GM19438 (cell line): ENCODE data around the gene FBRSL1.

ENCODE experiments used
- ATAC-seq: cut with Tn5 transposase; IDR thresholded peaks from one replicate; pipeline ENCODE4 v1.9.1; 2021; ENCODE audit warnings: low read depth; ENCODE audit not compliant: unreplicated experiment

FBRSL1 gene

GRCh38 chr12:132507656-132508490 lies 17.9 kb downstream of the FBRSL1 start:
- no peak for ATAC-seq

DNA sequence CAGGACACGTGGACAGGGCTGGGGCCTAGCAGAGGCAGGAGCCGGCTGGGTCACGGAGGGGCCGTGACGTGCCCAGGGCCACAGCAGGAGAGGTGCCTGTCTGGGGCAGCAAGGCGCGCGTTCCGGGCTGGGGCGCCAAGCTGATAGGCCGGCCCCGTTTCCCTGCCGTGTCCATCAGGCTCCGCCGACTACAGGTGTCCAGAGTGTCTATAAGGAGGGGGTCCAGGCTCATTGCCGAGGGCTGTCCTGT lies 18.5 kb downstream of the FBRSL1 start:
- no peak for ATAC-seq

DNA sequence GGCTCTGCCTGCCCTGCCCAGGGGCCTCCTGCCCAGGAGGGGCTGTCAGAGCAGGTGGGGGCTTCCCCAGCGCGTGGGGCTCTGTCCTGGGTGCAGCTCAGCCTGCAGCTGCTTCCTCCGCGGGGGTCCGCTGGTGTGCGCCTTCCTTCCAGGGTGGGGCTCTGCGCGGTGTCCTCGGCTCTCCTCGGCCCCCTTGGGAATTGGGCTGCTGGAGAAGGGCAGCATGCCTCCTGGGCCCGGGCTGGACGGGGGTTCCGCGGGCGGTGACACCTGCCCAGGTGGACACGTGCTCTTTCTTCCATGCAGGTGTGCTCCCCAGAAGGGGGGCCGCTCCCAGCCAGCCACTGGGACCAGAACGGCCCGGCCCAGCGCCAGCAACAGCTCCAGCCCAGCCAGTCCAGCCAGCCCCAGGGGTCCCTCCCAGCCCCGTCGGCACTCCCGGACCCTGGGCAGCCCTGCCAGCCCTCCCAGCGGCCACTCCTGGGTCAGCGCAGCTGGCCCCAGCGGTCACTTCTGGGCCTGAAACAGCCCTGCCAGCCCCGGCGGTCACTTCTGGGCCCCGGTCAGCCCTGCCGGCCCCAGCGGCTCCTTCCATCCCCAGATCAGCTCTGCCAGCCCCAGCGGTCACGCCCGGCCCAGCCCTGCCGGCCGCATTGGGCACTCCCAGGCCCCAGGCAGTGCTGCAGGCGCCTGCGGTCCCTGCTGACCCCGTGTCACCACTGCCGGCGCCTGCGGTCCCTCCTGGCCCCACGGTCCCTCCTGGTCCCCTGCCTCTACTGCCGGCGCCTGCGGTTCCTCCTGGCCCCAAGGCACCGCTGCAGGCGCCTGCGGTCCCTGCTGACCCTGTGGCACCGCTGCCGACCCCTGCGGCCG lies 19.1 kb downstream of the FBRSL1 start:
- ATAC-seq, result no peak

DNA sequence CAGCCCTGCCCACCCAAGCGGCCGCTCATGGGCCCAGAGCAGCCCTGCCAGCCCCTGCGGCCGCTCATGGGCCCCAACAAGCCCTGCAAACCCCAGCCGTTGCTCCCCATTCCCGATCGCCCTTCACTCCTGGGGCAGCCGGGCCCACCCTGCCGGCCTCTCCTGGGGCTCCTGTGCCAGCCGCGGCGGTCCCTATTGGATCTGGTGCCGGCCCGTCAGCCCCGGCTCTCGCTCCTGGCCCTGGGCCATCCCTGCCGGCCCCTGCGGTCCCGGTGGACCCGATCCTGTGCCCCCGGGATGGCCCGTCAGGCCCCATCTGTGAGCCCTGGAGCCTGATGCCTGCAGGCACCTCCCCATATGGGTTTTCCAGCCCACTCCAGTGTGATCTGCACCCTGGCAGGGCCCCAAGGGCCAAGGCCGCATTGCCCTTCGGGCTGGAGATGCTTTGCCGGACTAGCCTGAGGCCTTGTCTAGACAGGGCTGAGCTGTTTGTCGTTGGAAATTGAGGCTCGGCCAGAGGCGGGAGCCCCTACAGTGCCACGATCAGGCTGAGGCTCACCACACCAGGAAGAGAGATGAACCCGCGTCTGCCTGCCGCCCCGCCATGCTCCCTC lies 20.3 kb downstream of the FBRSL1 start:
- no peak for ATAC-seq

DNA sequence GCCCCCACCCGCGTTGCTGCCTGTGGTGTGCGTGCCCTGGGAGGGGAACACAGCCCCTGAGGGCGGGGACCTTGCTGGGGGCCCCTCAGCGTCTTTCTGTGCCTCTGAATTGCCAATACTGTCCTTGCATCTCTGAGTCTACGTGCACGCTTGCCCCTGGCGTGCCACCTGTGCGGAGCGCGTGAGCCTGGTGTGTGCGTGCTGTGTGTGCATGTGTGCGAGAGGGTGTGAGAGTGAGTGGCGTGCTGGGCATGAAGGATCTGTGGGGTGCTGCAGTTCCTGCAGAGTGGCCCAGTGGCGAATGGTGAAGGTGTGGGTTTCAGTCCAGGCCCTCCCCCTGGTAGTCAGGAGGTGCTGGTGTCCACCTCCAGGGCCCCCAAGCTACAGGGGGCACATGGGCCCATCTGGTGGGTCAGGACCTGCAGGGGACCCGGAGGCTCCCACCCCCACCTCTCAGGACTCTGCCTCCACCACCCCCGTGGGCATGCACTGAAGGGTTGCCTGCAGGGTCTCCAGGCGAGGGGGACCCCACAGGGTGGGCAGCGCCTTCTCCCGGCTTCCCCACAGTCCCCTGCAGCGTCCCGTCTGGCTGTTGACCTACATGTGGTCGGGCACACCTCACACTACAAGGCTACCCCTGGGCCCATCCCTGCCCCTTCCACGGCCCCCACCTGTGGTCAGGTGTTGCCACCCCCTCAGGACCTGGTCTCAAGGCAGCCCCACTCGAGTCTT lies 21.0 kb downstream of the FBRSL1 start:
- no peak for ATAC-seq

GRCh38 chr12:132511516-132512196 lies 21.7 kb downstream of the FBRSL1 start:
- ATAC-seq, result no peak

- ATAC-seq, result no peak
These were observed 22.5 kb downstream of the FBRSL1 start for GRCh38 chr12:132512197-132513069.

GRCh38 chr12:132513070-132513398 lies 23.1 kb downstream of the FBRSL1 start:
- no peak for ATAC-seq

GRCh38 chr12:132513458-132514135 lies 23.6 kb downstream of the FBRSL1 start:
- no peak for ATAC-seq

DNA sequence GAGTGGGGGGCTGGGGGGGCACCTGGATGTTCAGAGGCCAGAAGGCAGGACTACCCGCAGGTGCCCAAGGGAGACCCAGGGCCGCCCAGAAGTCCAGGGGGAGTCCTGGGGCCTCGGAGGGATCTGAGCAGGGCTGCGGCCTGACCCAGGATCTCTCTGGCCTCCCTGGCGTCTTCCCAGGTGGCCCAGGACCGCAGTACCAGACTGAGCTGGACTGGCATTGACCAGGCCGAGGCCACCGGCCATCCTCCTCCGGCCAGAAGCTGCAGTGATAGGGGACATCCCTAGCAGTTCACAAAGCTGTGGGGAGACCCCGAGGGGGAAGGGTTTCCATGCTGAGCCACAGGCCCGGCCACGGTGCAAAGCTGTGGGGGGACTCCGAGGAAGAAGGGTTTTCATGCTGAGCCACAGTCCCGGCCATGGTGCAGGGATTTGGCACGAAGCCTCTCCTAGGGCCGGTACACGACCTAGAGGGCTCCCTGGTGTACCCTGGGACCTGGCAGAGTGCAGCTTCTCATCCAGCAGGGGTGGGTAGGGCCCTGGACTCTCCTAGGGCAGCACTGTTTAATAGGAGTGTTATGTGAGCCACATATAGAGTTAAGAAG lies 24.4 kb downstream of the FBRSL1 start:
- ATAC-seq, result no peak

- ATAC-seq, result no peak
These were observed 24.9 kb downstream of the FBRSL1 start for GRCh38 chr12:132514838-132515237.

- ATAC-seq, result no peak
These were observed 26.4 kb downstream of the FBRSL1 start for GRCh38 chr12:132516095-132517012.

- no peak for ATAC-seq
These were observed 27.2 kb downstream of the FBRSL1 start for GRCh38 chr12:132517013-132517739.

DNA sequence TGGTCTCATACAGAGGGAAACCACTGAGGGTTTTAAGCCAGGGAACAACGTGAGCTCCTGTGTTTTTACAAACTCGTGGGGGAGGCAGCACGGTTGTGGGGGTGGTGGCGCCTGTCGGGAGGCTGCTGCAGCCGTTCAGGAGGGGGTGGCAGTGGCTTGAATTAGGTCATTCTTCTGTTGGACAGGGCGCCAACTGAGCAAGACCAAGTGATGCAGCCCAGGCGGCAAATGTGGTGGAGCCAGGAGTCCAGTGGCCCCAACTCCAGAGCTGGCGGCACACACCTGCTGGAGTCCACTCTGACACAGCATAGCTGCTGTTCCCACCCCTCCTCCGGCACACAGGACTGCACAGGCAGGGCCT lies 27.8 kb downstream of the FBRSL1 start:
- ATAC-seq, result no peak

DNA sequence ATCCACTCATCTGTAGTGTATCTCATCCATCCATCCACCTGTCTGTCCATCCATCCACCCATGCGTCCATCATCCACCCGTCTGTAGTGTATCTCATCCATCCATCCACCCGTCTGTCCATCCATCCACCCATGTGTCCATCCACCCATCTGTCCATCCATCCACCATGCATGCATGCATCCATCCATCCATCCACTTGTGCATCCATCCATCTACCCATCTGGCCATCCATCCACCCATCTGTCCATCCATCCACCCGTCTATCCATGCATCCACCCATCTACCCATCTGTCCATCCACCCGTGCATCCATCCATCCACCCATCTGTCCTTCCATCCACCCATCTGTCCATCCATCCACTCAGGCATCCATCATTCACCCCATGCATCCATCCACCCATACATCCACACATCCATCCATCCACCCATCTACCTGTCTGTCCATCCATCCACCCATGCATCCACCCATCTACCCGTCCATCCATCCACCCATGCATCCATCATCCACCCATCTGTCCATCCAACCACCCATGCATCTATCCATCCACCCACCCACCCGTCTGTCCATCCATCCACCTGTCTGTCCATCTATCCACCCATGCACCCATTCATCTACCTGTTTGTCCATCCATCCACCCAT lies 28.5 kb downstream of the FBRSL1 start:
- ATAC-seq, result no peak

DNA sequence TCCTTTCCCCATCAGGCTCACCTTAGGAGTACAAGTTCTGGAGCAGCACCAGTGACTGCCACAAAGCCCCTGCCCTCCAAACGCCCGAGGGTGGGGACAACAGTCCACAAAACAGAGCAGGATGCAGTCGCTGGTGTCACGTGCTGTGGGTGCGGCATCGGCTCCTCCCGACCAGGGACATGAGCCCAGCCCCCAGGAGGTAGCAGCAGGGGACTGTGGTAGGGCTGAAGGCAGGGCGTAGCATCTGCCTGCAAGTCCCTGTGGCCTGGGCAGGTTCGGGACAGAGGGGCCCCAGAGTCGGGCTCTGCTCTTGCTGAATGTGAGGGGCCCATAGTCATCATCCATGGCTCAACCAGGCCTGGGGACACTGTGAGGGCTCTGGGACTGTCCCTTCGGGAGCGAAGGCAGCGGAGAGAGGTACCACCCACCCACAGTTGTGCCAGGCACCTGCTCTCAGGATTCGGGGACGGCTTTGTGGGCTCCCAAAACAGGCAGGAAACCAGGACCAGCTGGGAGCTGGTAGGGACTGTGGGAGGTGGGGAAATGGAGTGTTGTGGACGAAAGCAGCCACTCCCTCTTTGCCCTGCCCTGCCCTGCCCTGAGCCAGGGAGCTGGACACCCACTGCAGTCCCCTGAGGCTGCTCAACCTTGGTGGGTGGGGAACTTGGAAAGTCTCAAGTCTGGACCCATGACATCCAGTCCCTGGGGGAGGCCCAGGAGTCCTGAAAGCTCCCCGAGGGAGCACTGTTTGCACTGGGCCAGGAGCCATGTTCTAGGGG lies 30.7 kb downstream of the FBRSL1 start:
- no peak for ATAC-seq
